ENCODE results near the gene COLEC12.

Gene COLEC12

GRCh38 chr18:394262-394986 is 106.1 kb downstream of the COLEC12 start:
- TF ChIP-seq MAX (IDR thresholded peaks at IDR 0.05): no peak
- TF ChIP-seq RAD21 (IDR thresholded peaks at IDR 0.05; ENCODE audit: low read depth): no peak
- no peak for TF ChIP-seq FOXM1 (IDR thresholded peaks at IDR 0.05; ENCODE audit: borderline replicate concordance, low read depth)

GRCh38 chr18:393574-393957 is 106.9 kb downstream of the COLEC12 start:
- no peak for TF ChIP-seq CEBPB (IDR thresholded peaks at IDR 0.05)
- TF ChIP-seq EGR1 (IDR thresholded peaks at IDR 0.05): no peak
- TF ChIP-seq TAF1 (IDR thresholded peaks at IDR 0.05; ENCODE audit: low read depth): no peak
- no peak for TF ChIP-seq USF1 (IDR thresholded peaks at IDR 0.05)
- TF ChIP-seq MAX (IDR thresholded peaks at IDR 0.05): no peak
- TF ChIP-seq REST (IDR thresholded peaks at IDR 0.05; ENCODE audit: low read depth): no peak
- no peak for TF ChIP-seq TCF12 (IDR thresholded peaks at IDR 0.05; ENCODE audit: low read depth)
- TF ChIP-seq ZBTB7A (IDR thresholded peaks at IDR 0.05; ENCODE audit: low read depth): no peak
- no peak for TF ChIP-seq NFIC (IDR thresholded peaks at IDR 0.05)
- no peak for TF ChIP-seq EP300 (IDR thresholded peaks at IDR 0.05; ENCODE audit: borderline replicate concordance)
- TF ChIP-seq TEAD4 (IDR thresholded peaks at IDR 0.05): no peak
- TF ChIP-seq CREB1 (IDR thresholded peaks at IDR 0.05; ENCODE audit: low read depth): no peak
- TF ChIP-seq RAD21 (IDR thresholded peaks at IDR 0.05; ENCODE audit: low read depth): no peak
- no peak for TF ChIP-seq FOXM1 (IDR thresholded peaks at IDR 0.05; ENCODE audit: borderline replicate concordance, low read depth)
- no peak for TF ChIP-seq YY1 (IDR thresholded peaks at IDR 0.05; ENCODE audit: low read depth)

- no peak for TF ChIP-seq TEAD4 (IDR thresholded peaks at IDR 0.05)
- TF ChIP-seq EGR1 (IDR thresholded peaks at IDR 0.05): no peak
- no peak for TF ChIP-seq TCF12 (IDR thresholded peaks at IDR 0.05; ENCODE audit: low read depth)
- TF ChIP-seq REST (IDR thresholded peaks at IDR 0.05; ENCODE audit: low read depth): no peak
- TF ChIP-seq USF1 (IDR thresholded peaks at IDR 0.05): no peak
- TF ChIP-seq CREB1 (IDR thresholded peaks at IDR 0.05; ENCODE audit: low read depth): no peak
These were observed 107.5 kb downstream of the COLEC12 start for GRCh38 chr18:392928-393573.

- TF ChIP-seq EP300 (IDR thresholded peaks at IDR 0.05; ENCODE audit: borderline replicate concordance): no peak
- no peak for TF ChIP-seq ZBTB7A (IDR thresholded peaks at IDR 0.05; ENCODE audit: low read depth)
- TF ChIP-seq CEBPB (IDR thresholded peaks at IDR 0.05): no peak
- no peak for TF ChIP-seq REST (IDR thresholded peaks at IDR 0.05; ENCODE audit: low read depth)
- no peak for TF ChIP-seq YY1 (IDR thresholded peaks at IDR 0.05; ENCODE audit: low read depth)
- TF ChIP-seq MAX (IDR thresholded peaks at IDR 0.05): no peak
- no peak for TF ChIP-seq FOXM1 (IDR thresholded peaks at IDR 0.05; ENCODE audit: borderline replicate concordance, low read depth)
- no peak for TF ChIP-seq RAD21 (IDR thresholded peaks at IDR 0.05; ENCODE audit: low read depth)
- TF ChIP-seq TEAD4 (IDR thresholded peaks at IDR 0.05): no peak
- no peak for TF ChIP-seq TAF1 (IDR thresholded peaks at IDR 0.05; ENCODE audit: low read depth)
- TF ChIP-seq EGR1 (IDR thresholded peaks at IDR 0.05): no peak
- no peak for TF ChIP-seq TCF12 (IDR thresholded peaks at IDR 0.05; ENCODE audit: low read depth)
- TF ChIP-seq NFIC (IDR thresholded peaks at IDR 0.05): no peak
- no peak for TF ChIP-seq USF1 (IDR thresholded peaks at IDR 0.05)
- no peak for TF ChIP-seq CREB1 (IDR thresholded peaks at IDR 0.05; ENCODE audit: low read depth)
These were observed 109.6 kb downstream of the COLEC12 start for GRCh38 chr18:390741-391478.
